ENCODE data around the gene USP9Y.

Gene USP9Y

DNA sequence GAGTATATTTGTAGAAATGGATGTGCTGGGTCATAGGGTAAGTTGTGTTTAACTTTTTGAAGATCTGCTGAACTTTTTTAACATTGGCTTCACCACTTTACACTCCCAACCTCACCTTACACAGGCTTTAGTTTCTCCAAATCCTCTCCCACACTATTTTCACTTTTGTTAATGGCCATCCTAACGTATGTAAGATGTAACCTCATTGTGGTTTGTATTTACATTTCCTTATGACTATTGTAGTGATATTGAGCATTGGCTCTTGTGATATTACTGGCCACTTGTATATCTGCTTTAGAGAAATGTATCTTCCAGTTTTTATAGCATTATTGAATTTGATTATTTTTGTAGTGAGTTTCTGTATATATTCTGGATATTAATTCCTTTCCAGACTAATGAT is 93.0 kb downstream of the USP9Y start:
- DNase-seq (ENCODE audit: low spot score): no peak

DNA sequence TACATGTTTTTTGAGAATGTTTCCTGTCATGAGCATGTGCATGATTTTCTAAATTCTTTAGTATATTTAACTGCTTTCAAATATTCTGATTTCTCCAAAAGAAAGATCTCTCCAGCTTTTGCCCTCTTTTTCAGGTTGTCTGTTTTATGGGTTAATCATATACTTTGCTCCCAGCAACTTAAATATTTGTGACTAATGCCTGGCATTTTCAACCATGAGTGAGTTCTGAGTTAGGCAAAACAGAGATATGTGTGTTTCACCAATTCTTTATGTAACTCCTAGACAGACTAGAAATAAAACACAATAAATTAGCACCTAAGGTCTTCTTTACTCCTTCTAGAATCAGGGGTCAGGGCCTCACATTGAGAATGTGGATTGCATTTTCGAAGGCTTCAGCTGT is 107.0 kb downstream of the USP9Y start:
- DNase-seq (ENCODE audit: low spot score): no peak

DNA sequence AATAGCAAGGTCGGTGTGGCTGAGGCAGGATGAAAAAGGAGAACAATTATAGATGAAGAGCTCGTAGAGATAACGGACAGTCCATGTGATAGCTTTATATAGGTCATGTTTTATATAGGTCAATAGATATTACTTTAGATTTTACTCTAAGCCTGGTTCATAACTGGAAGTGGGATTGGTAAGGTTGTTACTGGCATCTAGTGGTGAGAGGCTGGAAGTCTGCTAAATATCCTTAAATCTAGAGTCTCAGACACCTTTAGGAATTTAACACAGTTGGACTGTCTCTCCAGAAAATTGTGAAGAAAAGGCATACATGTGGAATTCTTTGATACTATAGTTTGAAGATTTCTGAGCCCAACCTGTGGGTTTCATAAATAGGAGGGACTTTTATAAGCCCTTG is 108.0 kb downstream of the USP9Y start:
- peak; percentile 26 for DNase-seq (ENCODE audit: low spot score)

DNA sequence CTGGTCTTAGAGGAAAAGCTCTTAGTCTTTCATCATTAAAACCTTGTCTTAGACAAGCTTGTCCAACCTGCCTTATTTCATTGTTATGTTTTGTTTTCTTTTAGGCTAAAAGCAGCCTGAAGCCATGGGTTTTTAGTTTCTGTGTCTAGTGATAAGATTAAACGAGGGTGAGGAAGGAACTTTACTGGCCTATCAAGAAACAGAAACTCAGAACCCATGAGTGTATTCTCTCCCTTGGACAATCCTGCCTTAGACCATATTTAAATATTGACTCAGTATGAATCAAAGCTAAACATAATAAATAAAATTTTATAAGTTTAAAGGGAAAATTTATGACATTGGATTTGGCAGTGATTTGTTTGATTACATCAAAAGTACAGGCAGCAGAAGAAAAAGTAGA is 122.4 kb downstream of the USP9Y start:
- no peak for DNase-seq (ENCODE audit: low spot score)

DNA sequence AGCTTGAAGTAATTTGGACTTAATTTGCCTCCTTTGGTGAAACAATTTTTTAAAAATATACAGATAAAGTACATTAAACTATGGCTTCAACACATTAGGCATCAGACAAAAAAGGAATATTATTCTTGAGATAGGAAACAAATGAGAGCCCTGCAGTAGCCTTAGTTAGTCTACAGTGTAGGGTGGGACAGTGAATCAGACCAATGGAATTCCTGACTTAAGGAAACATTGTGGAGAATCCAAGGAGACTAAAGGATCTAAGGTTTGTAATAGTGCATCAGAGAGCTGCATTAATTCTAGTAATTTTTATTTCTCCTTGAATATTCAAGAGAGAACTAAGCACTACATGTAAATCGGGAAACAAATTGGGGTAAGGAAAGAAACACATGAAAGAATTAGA is 125.8 kb downstream of the USP9Y start:
- no peak for DNase-seq (ENCODE audit: low spot score)

DNA sequence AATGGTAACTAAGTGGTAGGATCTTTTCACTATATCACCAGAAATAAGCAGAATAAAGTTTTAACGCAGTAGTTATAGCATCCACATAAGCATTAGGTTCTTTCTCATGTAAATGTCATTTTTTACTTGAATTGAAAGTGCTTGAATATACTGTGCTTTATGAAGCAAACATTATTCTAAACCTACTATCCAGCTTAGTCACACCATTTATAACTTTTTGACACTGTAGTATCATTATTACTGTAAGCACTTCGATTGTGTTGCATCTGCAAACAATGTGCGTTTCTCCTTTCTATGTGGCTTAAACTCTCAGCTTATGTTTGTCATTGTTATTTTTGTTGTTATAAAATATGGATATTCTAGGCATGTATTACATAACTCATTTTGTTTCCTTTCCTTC is 132.3 kb downstream of the USP9Y start:
- DNase-seq (ENCODE audit: low spot score): no peak

DNA sequence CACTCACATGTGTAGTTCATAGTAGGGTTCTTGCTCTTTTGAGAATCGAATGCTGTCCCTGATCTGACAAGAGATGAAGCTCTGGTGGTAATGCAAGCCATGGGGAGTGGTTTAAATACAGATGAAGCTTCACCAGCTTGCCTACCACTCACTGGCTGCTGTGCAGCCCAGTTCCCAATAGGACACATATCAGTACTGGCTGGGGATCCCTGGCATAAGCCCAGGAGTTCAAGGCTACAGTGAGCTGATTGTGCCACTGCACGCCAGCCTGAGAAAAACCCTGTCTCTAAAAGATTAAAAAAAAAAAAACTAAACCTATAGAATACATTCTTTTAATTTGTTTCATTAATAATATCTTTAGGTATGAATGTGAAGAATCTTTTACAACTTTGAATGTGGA is 136.5 kb downstream of the USP9Y start:
- DNase-seq (ENCODE audit: low spot score): no peak

DNA sequence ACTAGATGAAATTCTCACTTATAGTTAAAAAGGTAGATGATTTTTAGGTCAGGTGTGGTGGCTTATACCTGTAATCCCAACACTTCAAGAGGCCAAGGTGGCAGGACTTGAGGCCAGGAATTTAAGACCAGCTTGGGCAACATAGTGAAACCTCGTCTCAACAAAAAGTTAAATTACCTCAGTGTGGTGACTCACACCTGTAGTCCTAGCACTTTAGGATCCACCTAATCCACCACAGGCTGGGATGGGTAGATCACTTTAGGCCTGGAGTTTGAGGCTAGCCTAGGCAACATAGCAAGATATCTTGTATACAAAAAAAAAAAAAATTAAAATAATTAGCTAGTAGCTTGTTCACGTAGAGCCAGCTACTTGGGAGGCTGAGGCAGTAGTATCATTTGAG is 140.3 kb downstream of the USP9Y start:
- DNase-seq (ENCODE audit: low spot score): no peak

DNA sequence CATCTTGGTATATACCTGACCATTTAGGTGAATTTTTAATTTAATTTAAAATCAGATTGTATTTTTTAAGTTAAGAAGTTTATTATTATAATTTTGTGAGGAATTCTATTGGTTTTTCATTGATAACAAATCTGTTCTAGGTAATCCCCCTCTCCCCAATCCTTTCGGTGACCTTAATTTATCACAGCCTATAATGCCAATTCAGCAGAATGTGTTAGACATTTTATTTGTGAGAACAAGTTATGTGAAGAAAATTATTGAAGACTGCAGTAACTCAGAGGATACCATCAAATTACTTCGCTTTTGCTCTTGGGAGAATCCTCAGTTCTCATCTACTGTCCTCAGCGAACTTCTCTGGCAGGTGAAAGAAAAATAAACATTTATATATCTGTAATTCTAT is 145.8 kb downstream of the USP9Y start:
- DNase-seq (ENCODE audit: low spot score): no peak

DNA sequence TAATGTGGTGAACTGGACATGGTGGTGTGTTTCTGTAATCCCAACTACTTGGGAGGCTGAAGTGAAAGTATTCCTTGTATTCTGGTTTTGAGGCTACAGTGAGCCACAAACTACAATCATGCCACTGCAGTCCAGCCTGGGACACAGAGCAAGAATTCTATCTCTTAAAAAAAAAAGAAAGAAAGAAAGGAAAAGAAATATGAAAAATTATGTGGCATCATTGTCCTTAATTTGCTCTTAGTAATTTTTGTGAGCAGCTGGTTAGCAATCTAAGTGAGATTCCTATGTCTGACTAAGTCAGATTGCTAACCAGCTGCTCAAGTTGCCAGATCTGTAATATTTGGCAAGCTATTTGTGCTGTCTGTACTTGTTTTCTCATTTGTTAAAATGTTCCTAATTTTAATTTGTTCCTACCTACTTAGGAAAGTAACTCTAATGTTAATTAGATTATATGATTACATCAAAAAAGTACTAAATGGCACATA is 154.8 kb downstream of the USP9Y start:
- DNase-seq (ENCODE audit: low spot score): no peak

DNA sequence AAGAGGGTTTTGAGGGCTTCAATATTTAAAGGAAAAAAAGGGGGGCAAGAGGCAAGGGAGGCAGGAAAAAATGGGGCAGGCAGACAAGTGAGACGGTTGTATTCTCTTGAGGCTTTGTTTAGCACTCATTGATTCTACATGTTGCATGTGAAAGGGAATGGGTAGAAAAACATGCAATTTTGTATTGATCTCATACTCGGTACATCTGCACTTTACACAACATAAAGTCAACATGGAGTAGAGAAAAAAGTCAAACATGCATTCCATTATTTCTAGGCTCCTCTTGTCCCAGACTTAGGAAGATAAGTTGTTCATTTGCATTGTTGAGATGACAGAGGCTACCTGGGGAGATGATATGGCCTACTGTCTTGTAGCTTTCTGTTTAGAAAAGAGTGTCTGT is 166.9 kb downstream of the USP9Y start:
- DNase-seq (ENCODE audit: low spot score): no peak

DNA sequence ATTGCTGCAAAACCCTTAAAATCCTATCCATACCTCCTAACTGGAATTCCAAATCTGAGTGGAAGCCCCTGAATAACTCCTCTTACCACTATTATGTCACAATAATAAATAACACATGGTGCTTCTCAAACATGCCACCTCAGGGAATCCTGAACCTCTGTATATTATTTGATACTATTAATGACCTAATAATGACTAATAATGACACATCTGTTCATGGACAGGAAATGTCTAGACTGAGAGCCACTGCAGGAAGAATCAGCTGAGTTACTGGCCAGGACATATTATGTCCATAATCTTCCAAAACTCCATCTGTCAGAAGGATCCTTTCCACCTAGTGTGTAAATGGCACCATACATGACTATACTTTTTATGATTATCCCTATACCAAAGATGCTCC is 195.9 kb downstream of the USP9Y start:
- no peak for DNase-seq (ENCODE audit: low spot score)

DNA sequence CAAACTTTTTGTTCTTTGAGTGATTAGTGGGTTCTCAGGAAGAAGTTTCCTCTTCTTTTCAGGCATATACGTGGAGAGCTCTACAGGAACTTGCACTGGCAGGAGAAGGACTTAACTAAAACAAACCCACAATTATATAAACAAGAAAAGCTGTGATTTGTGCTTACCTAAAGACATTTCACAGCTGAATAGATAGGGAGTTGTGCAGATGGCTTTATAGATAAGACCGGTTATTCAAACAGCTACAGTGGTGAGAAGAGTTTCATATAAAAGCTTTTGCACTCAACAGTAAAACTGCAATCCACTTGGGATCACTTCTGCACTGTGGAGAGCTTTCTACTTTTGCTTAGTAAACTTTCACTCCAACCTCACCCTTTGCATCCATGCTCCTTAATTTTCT is 197.6 kb downstream of the USP9Y start:
- DNase-seq (ENCODE audit: low spot score): no peak

DNA sequence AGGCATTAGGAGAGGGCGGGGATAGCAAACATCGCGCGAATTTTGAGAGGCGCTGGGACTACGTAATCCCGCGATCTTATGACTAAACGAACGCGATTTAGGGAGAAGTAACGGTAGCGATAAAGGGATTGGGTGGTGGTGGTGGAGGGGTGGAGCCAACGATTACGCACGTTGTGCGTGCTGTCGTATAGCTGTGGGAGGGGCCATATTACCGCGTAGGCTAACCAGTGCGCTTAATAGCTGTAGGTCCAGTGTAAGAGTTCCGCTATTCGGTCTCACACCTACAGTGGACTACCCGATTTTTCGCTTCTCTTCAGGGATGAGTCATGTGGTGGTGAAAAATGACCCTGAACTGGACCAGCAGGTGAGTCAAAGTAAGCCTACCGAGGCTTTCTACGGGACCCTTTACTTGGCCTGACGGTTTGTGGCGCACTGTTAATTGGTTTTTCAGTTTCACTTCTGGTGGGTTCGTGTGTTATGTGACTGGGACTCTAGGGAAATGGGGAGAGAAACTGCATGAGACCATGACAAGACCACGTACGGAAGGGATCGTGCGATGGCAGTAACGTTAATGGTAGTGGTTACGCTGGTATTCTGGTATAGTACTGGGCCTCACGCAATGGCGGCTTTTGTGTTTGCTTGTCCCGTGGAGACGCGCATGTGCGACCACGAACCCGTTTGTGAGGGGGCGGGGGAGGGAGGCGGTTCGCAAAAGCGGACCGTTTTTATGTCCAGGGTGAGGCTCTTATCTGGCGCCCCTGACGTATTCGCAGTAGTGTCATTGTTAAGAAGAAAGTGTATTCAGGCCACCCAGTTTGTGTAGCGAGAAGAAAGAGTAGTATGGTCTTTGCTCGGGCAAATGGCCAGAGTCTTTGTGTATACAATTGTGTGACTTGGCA is 203.8 kb downstream of the USP9Y start, which contains the start of gene DDX3Y:
TSS of gene DDX3Y (plus strand) at position 251 of the 899 bp plus-strand sequence. CDS start at position 320, 69 bp downstream.
- peak; percentile 94 for DNase-seq (ENCODE audit: low spot score)

DNA sequence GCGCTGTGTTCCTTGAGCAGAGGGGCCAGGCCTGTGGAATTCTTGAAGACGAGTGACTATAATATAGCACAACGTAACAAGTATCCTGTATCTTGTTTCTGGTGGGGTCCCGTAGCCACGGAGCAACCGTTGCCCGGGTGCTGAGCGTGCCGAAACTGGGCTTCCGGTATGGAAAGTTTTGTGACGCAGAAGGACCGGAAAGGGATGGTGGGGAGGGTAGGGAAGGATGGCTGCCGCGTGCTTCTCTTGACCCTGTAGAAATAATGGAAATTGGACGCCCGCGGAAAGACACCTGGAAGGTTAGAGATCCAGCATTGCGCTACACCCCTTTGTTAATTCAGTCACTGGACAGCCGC is 204.5 kb downstream of the USP9Y start:
- peak; percentile 71 for DNase-seq (ENCODE audit: low spot score)

DNA sequence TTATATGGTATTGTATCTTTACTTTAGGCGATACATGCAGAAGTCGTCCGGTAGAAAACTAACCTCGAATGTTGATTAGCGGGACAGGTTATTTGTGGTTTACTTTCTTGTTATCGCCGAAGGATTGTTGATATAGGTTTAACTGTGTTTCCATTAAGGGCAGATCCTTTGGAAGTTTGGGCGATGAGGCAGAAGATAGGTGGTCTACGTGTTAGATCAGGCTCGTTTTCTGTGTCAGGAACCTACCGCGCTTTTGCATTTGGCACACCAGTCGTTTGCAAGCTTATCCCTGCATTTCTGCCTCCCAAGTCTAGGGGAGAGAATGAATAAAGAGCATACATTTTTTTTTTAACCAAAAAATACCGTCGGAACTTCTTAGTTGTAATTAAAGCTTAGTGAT is 204.9 kb downstream of the USP9Y start:
- peak; percentile 8 for DNase-seq (ENCODE audit: low spot score)
